NCI-H2171 treated with DMSO at 0.1 percent for 48 hours (cell line): ENCODE measurements around the gene SPANXN2.
"Not testable (repeated sequence)": the region's sequence is repeated elsewhere in the genome, so short reads cannot be mapped to it uniquely, and the experiment has no call there.

ENCODE experiments used
- DNase-seq: peaks from one replicate; lab custom pipeline; 2025; lab: John Stamatoyannopoulos, UW

SPANXN2 gene

GRCh38 chrX:143720652-143721051 is at the start of gene SPANXN2:
Gene SPANXN2 (minus strand): TSS chrX:143720752. CDS start chrX:143720668, 84 bp downstream.
- not testable (repeated sequence) for DNase-seq

DNA sequence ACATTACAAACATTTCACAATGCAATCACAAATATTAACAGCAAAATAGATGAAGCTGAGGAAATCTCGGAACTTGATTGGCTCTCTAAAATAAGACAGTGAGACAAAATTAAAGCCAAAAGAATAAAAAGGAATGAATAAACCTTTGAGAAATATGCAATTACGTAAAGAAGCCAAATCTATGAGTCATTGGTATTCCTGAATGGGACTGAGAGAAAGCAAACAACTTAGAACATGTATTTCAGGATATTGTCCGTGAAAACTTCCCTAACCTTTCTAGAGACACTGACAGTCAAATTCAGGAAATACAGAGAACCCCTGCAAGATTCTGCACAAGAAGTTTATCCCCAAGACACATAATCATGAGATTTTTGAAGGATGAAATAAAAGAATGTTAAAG is 48.4 kb upstream of the SPANXN2 start:
- DNase-seq = no peak

- DNase-seq = not testable (repeated sequence)
Measured at GRCh38 chrX:143767789-143768188, 47.2 kb upstream of the SPANXN2 start.

- DNase-seq = no peak
Measured at GRCh38 chrX:143757887-143758286, 37.3 kb upstream of the SPANXN2 start.

DNA sequence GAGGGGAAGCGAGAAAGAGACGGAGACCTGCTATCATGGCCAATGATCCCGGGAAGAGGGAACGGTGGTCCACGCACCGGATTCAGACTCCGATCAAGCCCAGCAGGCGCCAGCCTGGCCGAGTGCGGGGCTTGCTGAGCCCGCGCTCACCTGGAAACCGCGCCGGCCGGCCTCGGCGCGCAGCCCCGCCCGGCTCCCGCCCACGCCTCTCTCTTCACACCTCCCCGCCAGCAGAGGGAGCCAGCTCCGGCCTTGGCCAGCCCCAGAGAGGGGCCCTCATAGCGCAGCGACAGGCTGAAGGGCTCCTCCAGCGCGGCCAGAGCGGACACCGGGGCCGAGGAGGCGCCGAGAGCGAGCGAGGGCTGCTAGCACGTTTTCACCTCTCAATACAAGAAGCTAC is 36.8 kb upstream of the SPANXN2 start:
- DNase-seq = no peak

DNA sequence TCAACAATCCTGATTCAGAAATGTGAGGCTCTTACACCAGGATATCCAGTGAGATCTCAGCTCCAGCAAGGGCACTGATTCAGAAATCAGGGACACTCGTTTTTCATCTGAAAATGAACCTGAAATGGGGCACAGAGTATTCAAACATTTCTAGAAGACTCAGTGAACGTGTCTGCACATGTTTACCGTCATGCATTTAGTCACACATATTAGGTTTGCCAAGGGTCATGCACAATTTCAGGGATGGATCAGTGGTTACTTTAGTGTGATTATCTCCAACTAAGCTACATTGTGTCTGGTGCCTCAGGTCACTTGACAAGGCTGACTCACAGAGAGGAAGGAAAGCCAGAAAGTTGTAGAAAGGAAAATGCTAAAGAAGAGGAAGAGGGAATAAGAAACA is 33.6 kb upstream of the SPANXN2 start:
- DNase-seq = no peak

- DNase-seq = no peak
Measured at GRCh38 chrX:143733866-143734265, 13.3 kb upstream of the SPANXN2 start.

DNA sequence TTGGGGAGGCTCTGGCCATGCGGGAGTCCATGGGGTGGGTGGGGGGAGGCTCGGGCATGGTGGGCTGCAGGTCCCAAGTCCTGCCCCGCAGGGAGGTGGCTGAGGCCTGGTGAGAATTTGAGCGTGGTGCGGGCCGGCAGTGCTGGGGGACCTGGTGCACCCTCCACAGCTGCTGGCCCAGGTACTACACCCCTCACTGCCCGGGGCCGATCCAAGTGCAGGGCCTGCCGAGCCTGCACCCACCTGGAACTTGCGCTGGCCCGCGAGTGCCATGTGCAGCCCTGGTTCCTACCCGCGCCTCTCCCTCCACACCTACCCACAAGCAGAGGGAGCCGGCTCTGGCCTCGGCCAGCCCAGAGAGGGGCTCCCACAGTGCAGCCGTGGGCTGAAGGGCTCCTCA is 5.7 kb upstream of the SPANXN2 start:
- no peak for DNase-seq

DNA sequence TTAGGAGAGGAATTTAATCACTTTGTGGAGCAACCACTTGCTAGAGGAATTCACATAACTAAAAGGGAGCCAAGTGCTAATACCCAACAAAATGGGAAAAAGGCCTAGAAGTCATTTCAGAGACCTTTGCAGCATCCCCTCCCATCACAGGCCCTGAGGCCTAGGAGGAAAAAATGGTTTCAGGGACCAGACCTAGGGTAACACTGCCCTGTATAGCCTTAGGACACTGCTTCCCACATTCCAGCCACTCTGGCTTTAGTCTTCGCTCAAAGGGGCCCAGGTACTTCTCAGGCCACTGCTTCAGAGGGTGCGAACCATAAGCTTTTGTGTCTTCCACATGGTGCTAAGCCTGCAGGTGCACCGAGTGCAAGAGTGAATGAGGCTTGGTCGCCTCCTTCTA is 19.1 kb downstream of the SPANXN2 start:
- DNase-seq = no peak

DNA sequence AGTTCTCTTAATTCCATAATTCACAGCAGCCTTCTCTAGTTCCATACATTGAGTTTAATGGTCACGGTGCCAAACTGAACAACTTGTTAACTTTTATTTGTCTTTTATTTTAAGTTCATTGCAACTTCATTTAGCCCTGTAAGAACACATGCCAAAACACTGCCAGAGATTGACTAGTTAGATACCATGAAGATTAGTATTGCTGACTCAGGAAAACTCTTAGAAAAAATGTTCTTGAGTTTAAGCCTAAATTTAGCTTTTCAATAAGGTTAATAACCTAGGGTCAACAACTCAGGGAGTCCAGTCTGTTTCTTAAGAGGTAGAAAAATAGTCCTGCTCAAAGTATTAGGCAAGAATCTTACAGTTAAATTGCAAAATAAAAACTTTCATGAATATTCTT is 25.7 kb downstream of the SPANXN2 start:
- no peak for DNase-seq

DNA sequence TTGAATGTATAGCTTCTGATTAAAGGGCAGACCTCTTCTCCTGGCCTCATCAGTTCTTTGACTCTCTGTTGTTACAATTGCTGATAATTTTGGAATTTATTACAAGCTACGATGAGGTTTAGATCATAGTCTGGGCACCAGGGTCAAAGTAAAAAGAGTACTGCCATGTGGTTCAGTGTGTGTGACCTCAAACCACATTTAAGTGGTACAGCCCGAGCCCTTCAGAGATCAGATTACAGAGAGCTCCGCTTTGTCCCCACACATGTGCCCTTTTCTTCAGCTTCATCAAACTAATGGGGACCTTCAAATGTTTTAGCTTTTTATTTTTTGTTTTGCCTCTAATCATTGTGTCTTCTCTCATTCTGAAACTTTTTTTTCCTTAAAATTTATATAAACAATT is 37.1 kb downstream of the SPANXN2 start:
- DNase-seq = no peak

DNA sequence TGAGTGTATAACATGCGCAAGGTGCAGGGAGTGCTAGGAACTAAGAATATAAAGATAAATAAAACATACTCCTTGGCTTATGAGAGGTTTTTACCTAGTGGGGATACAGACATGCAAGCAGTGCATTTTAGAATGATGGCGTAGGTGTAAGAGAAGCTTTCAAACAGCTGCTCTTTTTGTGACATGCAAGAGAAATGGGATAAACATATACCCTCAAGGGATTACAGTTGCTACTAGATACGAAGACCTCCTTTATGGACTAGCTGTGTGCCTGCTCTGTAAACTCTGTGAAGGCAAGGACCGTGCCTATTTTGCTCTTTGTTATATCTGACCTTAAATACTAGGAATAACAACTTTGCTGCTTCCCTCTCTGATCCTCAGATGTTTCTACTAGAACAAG is 45.6 kb downstream of the SPANXN2 start:
- no peak for DNase-seq

- no peak for DNase-seq
Measured at GRCh38 chrX:143669395-143669794, 51.2 kb downstream of the SPANXN2 start.

GRCh38 chrX:143664302-143664701 is 56.2 kb downstream of the SPANXN2 start:
- DNase-seq = no peak

- no peak for DNase-seq
Measured at GRCh38 chrX:143663755-143664154, 56.8 kb downstream of the SPANXN2 start.
